AG09309 (cell line): ENCODE data around the gene DHCR7.
A peak's percentile ranks its signal among the peaks of the same experiment; 100 is the strongest.

Experiments used
- DNase-seq: peaks from one replicate; pipeline ENCODE4 v3.0.0-alpha.2; 2010; ENCODE audit warnings: low read depth
- H3K4me3 ChIP-seq: 2 replicates; pipeline ENCODE4 v1.5.1; 2011; ENCODE audit warnings: mild to moderate bottlenecking, low read depth, low read length, moderate library complexity; ENCODE audit not compliant: control insufficient read depth
- TF ChIP-seq, protein P1 (sequence below): IDR thresholded peaks from 2 replicates; pipeline ENCODE4 v1.5.1; 2011; ENCODE audit warnings: mild to moderate bottlenecking, low read depth, low read length, inconsistent platforms; ENCODE audit not compliant: insufficient read depth, control insufficient read depth; ENCODE audit errors: missing control alignments

DHCR7 gene

DNA sequence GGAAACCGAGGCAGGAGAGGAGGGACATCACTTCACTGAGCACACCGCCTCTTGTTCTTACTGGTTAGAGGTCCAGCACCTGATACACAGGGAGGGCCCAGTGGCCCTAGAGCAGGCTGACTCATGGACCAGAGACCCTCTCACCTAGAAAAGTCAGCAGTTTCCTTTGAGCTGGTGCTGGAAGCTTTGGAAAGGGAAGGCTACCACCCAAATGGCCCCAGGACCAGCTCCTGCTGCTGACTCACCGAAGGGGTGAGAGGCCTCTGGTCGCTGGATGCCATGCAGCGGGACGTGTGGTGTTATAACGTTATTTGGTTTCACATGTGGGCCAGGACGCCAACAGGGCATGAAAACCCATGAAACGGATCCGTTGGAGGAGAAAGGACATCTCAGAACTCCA, 8.6 kb upstream of the DHCR7 start:
- TF ChIP-seq, protein P1, sequence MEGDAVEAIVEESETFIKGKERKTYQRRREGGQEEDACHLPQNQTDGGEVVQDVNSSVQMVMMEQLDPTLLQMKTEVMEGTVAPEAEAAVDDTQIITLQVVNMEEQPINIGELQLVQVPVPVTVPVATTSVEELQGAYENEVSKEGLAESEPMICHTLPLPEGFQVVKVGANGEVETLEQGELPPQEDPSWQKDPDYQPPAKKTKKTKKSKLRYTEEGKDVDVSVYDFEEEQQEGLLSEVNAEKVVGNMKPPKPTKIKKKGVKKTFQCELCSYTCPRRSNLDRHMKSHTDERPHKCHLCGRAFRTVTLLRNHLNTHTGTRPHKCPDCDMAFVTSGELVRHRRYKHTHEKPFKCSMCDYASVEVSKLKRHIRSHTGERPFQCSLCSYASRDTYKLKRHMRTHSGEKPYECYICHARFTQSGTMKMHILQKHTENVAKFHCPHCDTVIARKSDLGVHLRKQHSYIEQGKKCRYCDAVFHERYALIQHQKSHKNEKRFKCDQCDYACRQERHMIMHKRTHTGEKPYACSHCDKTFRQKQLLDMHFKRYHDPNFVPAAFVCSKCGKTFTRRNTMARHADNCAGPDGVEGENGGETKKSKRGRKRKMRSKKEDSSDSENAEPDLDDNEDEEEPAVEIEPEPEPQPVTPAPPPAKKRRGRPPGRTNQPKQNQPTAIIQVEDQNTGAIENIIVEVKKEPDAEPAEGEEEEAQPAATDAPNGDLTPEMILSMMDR = no peak
- no peak for DNase-seq

DNA sequence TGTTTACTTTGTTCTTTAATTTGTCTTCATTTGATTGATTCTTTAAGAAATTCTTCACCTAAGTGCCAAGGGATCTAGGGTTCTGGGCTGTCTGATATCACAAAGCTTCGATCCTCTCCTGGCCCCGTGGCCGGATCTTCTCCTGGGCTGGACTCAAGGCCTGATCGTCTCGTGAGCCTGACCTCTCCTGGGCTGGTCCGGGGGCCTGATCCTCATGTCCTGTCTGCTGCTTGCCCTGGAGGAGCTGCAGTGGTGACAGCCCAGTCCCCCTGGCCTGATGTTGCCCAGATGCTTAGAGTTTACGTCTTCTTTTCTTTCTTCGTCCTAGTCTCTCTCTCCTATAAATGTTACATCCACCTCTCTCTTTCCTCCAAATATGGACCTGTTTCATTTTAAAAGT, 8.1 kb upstream of the DHCR7 start:
- DNase-seq = no peak
- TF ChIP-seq, protein P1 = no peak

More for the DNA sequence above, 8.6 kb upstream of the DHCR7 start:
- H3K4me3 ChIP-seq = no peak overlapping the region

DNA sequence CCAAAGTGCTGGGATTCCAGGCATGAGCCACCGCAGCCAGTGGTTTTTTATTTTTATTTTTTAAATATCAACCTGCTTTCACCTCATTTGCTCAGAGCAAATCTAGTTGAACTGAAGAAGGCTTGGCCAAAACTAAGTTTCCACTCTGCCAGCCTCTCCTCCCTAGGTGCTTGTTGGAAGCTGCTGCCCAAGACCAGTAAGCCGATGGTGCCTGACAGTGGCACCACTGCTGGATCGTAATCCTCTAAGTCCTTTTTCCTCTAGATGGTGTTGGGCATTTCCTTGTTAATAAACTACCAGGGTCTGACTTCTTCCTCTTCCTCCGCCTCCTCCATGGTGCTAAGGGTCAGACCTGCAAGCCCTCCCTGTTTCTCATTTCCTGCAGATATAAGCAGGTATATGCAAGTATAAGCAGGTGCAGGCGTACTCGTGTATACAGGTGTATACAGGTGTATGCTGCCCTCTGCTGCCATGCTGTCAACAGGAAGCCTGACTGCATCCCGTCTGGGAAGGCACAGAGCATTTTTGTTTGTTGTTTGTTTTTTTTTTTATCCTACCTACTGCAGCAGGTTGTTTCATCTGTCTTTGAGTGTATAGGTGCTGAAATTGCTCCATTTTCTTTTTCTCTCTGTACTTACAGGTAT, 6.4 kb upstream of the DHCR7 start:
- no peak for DNase-seq
- no peak overlapping the region for H3K4me3 ChIP-seq
- TF ChIP-seq, protein P1 = no peak

More for the DNA sequence above, 8.1 kb upstream of the DHCR7 start:
- H3K4me3 ChIP-seq = no peak overlapping the region

DNA sequence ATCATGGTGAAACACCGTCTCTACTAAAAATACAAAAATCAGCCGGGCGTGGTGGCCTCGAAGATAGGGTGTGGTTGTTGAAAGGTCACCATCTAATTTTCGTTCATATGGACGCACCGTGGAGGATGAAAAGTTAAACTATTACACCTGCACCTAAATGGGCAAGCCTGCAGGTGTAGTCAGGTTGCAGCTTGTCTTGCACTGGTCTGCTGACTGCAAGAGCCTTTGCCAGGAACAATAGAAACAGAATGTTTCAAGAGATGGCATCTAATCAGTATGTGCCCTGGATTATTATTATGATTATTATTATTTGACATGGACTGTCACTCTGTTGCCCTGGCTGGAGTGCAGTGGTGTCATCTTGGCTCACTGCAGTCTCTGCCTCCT, 5.7 kb upstream of the DHCR7 start:
- DNase-seq = no peak
- peak overlapping the region; percentile 97 for H3K4me3 ChIP-seq

DNA sequence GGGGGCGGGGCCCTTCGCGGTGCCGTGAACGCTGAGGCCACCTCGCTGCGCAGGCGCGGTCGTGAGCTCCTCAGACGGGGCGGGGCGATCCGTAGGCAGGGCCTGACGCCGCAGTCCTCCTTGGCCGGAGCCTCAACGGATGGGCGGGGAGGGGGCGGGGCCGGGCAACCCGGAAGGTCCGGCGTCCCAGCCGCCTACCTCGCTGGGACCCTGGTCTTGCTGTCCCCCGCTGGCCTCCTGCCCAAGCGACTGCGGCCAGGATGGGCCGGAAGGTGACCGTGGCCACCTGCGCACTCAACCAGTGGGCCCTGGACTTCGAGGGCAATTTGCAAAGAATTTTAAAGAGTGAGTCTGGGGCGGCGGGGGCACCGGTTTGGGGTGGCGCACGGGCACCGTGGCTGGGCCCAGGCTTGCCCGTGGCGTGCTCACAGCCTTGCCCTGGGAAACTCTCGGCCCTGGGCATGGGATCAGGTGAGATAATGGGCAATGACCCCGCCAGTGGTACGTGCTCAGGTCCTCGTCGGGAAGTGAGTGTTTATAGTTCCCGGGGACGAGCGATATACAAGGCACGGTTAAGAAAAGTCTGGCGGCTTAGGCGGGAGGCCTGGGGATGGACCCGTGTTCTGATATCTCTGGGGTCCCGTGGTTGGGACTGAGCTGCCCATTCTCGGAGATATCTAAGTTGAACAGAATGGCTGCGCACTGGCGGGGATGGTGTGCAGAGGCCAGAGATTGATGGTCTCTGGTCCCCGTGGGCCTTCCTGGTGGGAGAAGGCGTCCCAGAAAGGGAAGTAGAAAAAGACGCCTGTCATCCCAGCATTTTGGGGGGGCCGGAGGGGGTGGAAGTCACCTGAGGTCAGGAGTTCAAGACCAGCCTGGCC, 5.1 kb upstream of the DHCR7 start, which contains the start of gene NADSYN1:
Gene NADSYN1 (plus strand): TSS at position 167 of the 881 bp plus-strand sequence. CDS start 94 bp downstream, at position 261.
- DNase-seq = peak; percentile 39
- peak within 1 kb of the TSS; percentile 97 for H3K4me3 ChIP-seq
- TF ChIP-seq, protein P1 = no peak

More for the DNA sequence above, 5.7 kb upstream of the DHCR7 start:
- TF ChIP-seq, protein P1 = no peak

DNA sequence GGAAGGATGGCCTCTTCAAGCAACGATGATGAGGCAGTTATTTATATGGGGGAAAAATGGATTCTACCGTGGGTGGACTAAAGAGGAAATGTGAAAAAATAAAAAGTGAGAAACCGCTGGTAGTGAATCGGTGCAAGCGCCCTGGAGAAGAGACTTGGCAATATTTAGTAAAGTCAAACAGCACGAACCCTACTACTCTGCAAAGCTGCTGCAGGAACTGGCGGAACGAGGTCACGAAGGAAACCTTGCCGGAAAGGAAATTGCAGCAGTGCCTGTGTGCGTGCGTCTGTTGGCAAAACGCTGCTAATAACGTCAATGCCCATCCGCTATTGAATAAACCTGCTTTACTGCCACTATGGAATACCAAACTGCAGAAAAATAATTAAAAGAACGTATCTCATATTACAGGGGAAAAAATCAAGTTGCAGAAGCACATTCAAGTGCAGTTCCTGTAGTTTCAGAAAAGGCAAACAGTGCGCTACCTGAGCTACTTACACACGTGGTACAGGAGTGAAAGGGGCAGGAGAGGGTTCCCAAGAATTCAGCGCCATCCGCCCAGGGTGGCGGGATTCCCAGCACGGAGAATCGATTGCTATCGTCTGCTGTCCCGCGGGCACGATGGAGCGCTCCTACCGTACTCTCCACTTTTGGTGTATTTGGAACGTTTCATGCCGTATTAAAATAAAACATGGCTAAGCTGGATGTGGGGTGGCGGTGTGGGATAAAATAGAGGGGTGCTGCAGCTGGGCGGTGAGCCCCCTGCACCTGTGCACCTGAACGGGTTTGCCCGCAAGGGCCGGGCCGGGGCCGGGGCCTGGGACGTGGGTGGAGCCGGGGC, 4.2 kb upstream of the DHCR7 start:
- peak; percentile 25 for DNase-seq
- TF ChIP-seq, protein P1 = no peak

More for the DNA sequence above, 4.2 kb upstream of the DHCR7 start:
- H3K4me3 ChIP-seq = peak overlapping the region; percentile 69
